SK-N-SH treated with all-trans-retinoic acid at 6 μM for 48 hours (cell line): Measurements from ENCODE around the gene TOMM34.

Source experiments
- ZC3H10 ChIP-seq: fragments of 250-450 bp; sonication (Bioruptor Pico); IDR thresholded peaks from 2 replicates; pipeline ENCODE4 v1.5.1; 2021; ENCODE audit warnings: mild to moderate bottlenecking, moderate library complexity
- ZFP3 ChIP-seq: fragments of 250-450 bp; sonication (Bioruptor Pico); IDR thresholded peaks from 2 replicates; pipeline ENCODE4 v1.5.0; 2020; ENCODE audit warnings: mild to moderate bottlenecking, moderate library complexity
- TF ChIP-seq, protein P1 (sequence below): fragments of 250-450 bp; sonication (Bioruptor Pico); IDR thresholded peaks from 2 replicates; pipeline ENCODE4 v1.5.1; 2020; ENCODE audit warnings: low read depth, mild to moderate bottlenecking, moderate library complexity
- TF ChIP-seq, protein P2 (sequence below): fragments of 250-450 bp; sonication (Bioruptor Pico); IDR thresholded peaks from 2 replicates; pipeline ENCODE4 v1.5.1; 2021; ENCODE audit warnings: mild to moderate bottlenecking, moderate library complexity

DNA sequence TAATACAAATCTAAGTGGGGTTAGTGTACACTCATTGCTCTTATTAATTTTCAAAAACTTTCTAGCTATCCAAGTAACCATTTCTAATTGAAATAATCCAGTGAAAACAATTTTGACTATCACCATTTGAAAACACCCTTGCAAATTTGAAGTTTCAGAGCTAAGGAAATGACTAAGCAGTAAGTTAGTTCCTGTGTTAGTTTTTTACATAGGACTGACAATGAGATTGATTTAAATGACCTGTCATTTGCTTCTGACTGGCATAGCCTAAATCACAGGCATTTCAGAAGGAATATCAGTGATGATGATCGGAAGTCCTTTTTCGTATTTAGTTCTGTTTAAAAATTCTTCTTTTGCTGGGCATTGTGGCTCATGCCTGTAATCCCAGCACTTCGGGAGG is 33.1 kb upstream of the TOMM34 start:
- TF ChIP-seq, protein P1, sequence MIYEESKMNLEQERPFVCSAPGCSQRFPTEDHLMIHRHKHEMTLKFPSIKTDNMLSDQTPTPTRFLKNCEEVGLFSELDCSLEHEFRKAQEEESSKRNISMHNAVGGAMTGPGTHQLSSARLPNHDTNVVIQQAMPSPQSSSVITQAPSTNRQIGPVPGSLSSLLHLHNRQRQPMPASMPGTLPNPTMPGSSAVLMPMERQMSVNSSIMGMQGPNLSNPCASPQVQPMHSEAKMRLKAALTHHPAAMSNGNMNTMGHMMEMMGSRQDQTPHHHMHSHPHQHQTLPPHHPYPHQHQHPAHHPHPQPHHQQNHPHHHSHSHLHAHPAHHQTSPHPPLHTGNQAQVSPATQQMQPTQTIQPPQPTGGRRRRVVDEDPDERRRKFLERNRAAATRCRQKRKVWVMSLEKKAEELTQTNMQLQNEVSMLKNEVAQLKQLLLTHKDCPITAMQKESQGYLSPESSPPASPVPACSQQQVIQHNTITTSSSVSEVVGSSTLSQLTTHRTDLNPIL = no peak
- no peak for TF ChIP-seq ZC3H10 (CRISPR knock-in tag)
- TF ChIP-seq, protein P2, sequence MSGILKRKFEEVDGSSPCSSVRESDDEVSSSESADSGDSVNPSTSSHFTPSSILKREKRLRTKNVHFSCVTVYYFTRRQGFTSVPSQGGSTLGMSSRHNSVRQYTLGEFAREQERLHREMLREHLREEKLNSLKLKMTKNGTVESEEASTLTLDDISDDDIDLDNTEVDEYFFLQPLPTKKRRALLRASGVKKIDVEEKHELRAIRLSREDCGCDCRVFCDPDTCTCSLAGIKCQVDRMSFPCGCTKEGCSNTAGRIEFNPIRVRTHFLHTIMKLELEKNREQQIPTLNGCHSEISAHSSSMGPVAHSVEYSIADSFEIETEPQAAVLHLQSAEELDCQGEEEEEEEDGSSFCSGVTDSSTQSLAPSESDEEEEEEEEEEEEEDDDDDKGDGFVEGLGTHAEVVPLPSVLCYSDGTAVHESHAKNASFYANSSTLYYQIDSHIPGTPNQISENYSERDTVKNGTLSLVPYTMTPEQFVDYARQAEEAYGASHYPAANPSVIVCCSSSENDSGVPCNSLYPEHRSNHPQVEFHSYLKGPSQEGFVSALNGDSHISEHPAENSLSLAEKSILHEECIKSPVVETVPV = no peak
- no peak for TF ChIP-seq ZFP3 (CRISPR knock-in tag)
